Kidney glomerular epithelial cell (primary cell): ENCODE results near the gene USPL1.
A peak's percentile ranks its signal among the peaks of the same experiment; 100 is the strongest.
"Not testable (repeated sequence)": the region's sequence is repeated elsewhere in the genome, so short reads cannot be mapped to it uniquely, and the experiment has no call there.

ENCODE experiments used
- DNase-seq: peaks from one replicate; lab custom pipeline; 2025; lab: John Stamatoyannopoulos, UW

USPL1 gene

DNA sequence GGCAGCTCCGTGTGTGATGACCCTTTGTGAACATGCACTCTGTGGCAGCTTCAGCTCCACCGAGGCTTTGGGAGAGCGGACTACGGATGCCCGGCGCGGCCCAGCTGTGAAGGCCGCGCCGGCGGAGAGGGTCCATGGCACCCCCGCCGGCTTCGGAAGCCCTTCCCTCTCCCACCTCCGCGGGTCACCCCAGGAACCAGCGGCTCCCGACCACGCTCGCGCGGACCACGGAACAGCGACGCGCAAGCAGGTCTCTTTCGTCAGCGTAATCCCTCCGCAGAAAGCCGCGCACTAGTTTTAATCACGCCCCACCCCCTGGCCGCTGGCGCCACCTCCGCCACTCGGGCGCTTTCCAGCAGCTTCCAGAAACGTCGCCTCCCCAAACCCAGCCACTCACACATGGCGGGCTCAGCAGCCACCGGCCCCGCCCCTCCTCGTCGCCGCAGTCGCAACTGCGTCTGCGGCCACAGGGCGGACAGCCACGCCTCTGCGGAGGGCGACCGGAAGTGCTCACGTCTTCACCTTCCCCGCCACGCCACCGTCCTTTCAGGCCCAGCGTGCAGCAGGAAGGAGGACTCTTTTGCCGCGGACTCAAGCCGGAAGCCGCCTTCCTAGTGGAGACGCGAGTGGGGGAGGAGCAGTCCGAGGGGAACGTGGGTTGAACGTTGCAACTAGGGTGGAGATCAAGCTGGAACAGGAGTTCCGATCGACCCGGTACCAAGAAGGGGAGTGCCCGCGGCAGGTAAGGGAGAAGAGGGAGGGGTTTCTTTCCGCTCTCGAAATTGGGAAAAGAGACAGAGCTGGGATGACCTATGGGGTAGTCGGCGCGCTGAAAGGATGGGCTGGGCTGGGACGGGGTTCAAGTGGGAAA is at the start of gene USPL1:
TSS of gene USPL1 (plus strand) at position 606 of the 871 bp plus-strand sequence. CDS start 3,221 bp downstream, outside the sequence.
- DNase-seq = peak; percentile 96

DNA sequence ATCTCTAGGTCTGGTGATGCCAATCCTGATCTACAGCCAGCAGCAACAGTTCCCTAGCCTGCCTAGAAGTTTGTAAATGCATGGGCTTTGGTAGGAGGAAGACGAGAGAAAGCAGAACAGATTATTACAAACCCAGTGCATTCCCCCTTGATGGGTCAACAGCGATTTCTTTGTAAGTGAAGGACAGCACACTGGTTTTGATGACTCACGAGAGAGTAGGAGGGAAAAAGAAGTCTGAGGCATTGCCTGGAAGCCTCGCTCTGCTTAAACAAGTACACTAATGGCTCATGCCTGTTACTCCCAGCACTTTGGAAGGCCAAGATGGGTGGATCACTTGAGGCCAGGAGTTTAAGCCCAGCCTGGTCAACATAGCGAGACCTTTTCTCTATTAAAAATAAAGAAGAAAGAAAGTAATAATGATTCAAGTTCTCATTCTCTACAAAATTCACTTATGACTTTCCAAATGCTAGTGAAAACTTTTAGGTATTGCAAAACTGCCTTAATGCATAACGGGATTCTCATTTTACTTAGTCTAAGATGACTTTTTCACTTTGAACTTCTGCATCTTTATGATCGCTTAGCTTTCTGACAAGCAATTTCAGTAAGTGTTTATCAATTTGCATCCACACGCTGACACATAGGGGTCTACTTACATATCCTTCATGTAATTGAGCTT is 47.7 kb upstream of the USPL1 start:
- peak; percentile 88 for DNase-seq

DNA sequence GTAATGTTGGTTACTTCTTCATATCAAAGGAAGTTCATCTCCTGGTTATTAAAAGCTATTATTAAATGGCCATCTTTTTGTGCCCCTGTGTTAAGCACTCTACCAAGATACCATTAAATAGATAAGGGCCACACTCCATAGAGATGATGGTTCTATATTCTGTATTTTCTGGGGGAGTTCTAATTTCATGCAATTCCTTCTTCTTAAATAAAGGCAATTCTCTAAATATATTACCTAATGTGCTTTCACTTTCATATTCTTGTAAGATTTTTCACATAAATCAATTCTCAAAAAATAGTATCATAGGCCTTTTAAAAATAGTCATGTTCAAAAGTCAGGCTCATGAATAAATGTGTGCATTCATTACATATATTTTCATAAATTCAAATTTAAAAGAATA is 47.0 kb upstream of the USPL1 start:
- DNase-seq = no peak

DNA sequence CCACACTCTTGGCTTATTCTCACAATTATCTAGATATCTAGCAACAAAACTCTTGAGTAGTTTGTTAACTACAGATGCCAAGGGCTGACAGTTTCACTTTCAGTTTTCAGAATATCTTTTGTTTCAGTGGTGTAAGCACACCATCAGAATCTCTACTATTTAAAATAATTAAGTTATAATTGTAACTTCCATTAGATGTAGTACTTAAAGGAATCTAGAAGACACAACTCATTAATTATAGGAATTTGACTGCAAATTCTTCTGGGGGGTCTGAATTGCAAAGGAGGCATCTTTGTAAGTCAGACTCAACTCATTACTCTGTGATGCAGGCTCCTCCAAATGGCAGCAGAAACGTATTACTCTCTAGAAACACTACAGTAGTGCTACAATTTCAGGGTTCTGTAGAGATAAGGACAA is 44.9 kb upstream of the USPL1 start:
- DNase-seq = peak; percentile 74

DNA sequence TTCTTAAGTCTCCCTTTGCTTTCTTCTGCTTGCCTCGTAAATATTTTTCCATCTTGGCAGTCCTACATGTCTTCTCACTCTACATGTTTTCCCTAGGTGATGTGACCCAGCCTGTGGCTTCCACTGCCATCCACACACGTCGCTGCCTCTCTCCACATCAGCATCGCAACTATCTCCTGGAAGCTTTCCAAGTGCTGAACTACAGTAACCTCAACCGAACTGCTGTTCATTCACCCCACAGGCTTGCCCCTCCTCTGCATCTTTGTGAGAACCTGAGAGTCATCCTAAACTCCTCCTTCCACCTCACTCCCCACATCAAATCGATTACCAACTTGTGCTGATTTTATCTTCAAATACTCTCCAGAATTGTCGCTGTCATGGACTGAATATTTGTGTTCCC is 41.2 kb upstream of the USPL1 start:
- DNase-seq = peak; percentile 22

DNA sequence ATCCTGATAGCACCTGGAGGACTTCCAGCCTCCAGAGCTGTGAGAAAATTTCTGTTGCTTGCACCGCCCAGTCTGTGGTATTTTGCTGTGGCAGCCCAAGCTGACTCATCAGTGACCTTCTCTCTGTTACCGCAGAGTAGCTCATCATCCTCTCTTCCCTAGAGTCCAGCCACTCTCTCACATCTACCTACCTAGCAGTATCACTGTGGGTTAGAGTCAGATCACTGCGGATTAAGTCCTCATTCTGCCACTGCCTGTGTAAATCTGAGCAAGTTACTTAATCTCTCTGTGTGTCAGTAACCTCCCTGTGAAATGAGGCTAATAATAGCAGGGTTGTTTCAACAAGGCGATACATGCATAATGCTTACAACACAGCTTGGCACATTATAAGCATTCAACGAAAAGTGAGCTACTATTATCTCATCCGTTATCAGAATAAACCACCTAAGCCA is 40.3 kb upstream of the USPL1 start:
- DNase-seq = peak; percentile 78

DNA sequence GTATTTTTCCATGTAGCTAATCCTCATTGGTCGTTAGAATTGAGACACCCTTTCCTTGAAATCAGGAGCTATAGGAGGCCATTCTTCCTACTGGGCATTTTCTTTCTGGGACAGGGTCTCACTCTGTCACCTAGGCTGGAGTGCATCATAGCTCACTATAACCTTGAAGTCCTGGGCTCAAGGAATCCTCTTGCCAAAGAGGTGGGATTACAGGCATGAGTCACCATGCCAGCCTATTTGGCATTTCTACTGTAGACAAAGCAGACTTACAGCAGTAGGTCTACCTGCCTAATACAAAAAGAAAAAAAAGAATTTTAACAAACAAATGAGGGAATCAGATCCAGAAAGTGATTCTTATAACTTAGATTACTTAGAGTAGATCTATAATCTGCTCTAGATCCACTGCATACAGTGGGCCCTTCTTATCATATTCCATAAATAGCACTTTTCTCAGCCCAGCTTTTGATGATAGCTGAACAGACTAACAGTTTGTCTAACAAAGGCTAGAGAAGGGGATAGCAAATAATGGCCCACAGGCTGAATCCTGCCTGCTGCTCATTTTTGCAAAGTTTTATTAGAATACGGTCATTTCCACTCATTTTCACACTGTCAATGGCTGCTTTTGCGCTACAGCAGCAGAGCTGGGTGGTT is 36.7 kb upstream of the USPL1 start:
- no peak for DNase-seq

DNA sequence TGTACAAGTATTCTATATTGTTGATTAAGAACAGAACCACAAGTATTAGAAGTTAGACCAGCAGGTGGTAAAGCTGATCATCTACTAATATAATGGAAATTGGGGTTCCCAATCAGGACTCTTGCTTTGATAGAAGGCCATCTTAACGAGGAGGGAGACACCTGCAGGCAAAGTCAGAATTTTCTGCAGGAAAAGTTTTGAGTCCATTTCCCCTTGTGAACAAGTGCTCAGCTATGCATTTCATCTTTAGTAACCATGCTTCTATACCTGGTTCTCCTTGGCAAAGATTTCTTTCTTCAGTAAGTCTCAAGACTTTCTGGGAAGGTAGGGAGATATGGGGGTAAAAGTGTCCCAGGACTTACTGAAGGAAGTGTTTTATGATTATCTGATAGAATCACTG is 36.1 kb upstream of the USPL1 start:
- DNase-seq = no peak

DNA sequence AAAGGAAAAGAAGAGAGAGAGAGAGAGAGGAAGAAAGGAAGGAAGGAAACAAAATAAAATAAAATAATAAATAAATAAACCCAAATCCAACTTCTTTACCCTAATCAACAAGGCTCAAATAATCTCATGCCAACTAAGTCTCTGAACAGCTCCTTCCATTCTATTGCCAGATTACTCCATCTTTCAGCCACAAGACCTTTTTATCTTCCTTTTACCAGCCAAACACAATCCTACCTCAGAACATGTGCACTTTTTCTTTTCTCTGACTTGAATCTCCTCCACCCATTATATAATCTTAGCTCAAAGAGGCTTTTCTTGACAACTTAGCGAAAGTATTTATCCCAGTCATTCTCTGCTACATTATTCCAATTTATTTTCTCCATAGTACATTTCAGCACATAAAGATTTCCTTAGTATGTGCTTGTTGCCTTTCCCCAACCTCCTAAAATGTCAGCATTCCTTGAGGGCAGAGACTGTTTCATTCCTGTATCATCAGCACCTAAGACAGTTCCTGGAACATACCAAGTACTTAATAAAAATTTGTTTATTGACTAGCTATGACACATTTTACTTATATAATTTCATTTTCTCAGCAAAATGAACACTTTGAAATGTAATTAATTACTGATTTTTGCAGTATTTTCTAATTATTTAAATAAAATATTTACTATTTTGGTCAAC is 33.5 kb upstream of the USPL1 start:
- DNase-seq = no peak

DNA sequence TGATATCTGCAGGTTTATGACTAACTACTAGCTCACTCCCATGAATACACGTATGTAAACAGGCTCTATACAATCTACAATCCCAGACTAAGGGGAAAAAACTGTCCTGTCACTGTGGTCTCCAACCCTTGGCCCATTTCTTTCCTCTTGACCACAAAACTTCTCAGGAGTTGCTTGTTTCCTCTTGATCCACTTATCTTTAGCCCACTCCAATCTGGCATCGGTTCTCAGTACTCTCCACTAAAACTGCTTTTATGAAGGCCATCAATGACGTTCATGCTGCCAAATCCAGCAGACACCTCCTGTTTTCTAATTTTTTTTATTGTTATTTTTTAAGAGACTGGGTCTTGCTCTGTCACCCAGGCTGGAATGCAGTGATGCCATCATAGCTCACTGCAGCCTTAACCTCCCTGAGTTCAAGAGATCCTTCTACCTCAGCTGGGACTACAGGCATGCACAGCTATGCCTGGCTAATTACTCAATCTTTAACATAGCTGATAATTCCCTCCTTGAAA is 31.9 kb upstream of the USPL1 start:
- DNase-seq = no peak

DNA sequence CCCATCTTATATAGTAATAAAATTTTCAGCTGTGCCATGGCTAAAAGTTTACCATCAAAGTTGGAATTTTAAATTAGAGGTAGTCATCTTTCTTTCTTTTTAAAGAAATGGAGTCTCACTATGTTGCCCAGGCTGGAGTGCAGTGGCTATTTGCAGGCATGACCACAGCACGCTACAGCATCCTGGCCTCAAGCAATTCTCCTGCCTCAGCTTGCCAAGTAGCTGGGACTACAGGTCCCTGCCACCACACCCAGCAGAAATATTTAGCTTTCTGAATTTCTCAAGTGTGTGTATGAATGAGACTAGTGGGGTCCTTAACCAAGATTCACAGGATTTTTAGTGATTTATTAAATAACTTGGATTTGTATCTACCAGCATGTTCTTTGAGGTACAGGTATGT is 30.5 kb upstream of the USPL1 start:
- DNase-seq = no peak

DNA sequence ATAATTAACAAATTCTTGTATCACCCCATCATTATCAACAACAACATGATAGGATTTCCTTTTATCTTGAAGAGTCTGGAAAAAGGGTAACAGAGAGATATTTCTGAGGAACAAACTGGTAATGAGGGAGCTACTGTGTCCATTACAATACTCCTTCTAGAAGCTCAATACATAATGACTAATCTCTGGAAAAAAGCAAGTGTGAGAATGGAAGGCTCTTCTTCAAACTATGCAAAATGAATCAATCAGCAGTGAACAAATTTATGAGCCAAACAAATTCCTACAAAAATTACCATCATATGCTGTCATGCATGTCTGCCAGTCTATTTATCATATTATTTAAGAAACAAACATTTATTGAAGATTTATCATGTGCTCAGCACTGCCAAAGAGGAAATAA is 30.0 kb upstream of the USPL1 start:
- DNase-seq = no peak

DNA sequence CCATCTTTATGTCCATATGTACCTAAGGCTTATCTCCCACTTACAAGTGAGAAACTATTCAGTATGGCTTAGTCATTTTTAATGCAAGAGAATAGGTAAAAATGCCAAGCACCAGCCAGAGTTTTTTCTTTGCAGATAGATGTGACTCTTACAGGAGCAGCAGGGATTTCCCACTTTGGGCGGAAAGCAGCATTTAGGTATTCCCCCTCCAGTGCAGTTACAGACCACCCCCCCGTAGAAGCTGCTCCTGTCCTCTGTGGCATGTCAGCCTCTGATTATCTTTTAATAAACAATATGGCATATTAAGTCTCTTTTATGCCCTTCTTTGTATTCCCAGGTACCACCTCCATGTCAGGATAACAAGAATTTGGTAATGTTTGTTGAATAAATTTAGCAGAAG is 24.7 kb upstream of the USPL1 start:
- no peak for DNase-seq

DNA sequence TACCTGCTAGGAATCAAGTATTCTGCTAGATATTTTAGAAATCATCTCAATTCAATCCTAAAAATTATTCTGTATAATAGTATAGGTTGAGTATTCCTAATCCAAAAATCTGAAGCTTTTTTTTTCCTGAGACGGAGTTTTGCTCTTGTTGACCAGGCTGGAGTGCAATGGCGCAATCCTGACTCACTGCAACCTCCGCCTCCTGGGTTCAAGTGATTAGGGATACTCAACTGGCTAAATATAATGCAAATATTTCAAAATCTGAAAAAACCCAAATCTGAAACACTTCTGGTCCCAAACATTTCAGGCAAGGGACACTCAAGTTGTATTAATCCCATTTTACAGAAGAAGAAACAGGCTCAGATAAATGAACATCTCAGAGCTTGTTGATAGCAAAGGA is 17.2 kb upstream of the USPL1 start:
- no peak for DNase-seq

DNA sequence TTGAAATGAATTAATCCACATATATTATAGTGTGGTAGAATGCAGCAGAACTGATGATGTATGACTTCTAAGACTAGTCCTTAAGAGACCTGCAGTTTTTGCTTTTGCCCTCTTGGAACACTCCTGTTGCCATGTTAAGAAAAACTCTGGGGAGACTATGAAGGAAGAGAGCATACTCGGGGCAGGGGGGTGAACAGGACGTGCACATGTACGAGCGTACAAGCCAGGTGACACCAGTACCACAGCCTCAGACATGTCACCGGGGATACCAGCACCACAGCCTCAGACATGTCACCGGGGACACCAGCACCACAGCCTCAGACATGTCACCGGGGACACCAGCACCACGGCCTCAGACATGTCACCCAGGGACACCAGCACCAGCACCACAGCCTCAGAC is 15.9 kb upstream of the USPL1 start:
- no peak for DNase-seq

DNA sequence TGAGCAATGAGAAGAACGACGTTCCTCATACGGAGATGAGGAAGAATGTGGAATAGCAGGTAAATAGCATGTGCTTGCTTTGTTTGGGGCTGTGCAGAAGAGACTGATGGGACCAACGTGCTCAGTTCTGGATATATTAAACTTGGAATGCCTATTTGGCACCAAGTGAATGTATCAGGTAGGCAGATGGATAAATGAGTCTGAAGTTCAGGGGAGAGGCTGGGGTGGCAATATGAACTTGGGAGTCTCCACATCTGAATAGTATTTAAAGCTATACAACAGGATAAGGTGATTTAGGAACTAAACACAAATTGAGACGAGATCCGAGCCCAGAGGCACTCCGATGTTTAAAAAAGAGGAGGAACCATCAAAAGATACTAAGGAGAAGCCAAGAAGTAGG is 12.7 kb upstream of the USPL1 start:
- DNase-seq = no peak

DNA sequence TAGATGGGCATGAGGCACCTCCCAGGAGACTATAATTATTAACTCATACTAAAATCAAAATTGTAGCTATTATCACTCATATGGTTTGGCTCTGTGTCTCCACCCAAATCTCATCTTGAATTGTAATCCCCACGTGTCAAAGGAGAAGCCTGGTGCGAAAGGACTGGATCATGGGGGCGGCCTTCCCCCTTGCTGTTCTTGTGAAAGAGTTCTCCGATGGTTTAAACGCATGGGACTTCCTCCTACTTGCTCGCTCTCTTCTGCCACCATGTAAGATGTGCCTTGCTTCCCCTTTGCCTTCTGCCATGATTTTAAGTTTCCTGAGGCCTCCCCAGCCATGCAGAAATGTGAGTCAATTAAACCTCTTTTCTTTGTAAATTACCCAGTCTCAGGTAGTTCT is 10.5 kb upstream of the USPL1 start:
- DNase-seq = not testable (repeated sequence)

DNA sequence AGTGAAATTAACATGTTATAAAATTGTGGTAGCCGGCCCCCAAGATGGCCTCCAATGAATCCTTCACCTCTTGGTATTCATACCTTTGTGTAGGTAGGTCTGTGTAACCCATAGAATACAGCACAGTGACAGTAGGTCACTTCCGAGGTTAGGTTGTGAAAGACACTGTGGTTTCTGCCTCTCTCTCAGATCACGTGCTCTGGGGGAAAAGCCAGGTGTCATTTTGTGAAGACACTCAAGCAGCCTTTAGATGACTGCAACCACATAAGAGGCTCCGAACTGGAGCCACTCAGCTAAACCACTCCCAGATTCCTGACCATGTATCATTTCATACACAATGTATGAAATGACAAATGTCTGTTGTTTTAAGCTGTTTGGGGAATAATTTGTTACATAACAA is 9.8 kb upstream of the USPL1 start:
- no peak for DNase-seq

DNA sequence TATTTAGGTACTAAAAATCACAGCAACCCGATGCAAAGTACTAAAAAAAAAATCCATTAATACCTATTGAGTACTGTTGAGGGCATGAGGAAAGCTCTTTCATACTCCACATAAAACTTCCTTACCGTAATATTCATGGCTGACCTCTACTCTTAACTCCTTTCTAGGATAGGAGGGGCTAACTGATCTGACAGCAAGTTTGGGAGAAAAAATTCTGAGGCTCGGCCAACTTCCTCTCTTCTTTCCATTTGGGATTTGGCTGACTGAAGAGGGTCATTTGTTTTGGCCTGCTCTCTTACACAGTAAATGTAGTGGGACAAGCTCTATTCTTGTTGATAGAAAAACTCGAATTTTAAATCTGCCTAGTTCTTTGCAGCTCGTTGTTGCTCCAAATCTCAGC is 9.4 kb upstream of the USPL1 start:
- no peak for DNase-seq

DNA sequence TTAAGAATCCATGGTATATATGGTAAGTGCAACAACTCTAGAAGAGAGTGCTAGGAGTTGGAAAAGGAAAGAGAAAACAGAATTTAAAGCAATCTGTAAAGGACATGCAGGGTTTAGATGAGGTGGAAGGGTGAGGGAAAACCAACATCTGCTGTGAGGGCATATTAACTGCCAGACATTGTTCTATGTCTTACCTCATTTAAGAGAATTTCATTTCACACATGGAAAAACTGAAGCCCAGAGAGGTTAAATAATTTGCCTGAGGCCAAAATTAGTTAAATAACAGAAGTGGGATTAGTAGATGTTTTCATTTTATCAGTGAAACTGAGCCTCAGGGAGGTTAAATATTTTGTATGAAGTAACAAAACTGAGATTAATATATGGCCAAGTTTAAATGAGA is 7.4 kb upstream of the USPL1 start:
- DNase-seq = no peak

DNA sequence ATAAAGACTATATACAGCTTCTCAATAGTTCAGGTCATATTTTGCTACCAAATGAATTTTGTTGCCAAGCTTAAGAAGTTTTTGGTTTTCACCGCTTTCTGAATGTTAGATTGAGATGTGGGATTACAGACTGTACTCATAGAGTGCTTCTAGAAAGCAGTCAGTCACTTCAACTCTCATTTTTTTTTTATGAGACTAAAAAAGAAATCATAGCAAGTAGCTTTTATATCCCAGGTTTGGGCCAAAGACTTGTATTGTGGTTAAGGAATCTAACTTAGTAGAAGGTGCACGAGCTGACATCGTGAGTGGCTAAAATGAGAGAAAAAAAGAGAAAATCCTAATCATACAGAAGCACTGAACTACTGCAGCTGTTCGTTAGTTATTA is 2.2 kb upstream of the USPL1 start:
- DNase-seq = peak; percentile 55

DNA sequence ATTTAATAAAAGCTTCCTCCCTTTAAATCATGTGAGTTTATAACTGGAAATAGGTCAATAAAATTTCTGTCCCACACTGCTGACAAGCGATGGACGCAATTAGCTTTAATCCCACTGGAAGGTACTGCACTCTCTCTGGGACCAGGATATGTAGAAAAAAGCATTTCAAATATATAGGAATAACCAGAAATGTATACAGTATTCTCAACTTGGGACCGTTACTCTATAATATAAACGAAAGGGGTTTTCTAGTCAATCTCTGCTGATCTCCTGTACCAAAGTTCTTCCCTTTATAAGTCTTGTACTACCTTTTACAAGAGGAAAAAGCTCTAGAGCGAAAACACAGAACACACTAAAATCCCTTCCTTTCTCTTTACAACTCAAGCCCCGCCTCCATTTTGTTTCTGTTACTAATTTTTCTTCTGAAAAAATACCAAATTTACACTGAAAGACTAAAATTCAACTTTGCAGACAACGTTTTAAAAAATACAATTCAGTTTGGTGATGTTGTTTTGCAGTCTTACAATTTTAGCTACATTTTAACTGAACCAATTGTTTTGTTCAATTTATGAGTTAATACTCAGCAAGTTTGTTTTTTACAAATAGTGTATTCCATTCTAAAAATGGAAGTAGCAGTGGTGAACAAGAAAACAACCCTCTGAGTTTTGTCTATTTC is 1.7 kb upstream of the USPL1 start:
- peak; percentile 55 for DNase-seq
